ENCODE data around the gene GSTA3. TPM values are rescaled to one million over a fixed set of nuclear protein-coding genes. Genes with fewer than 3 reads are reported as not detected.

GSTA3 gene
- total and polyA plus RNA-seq, 2 donors (not counting 3 experiments of a cell fraction or from before 2014, with no cell fraction given), result not detected

DNA sequence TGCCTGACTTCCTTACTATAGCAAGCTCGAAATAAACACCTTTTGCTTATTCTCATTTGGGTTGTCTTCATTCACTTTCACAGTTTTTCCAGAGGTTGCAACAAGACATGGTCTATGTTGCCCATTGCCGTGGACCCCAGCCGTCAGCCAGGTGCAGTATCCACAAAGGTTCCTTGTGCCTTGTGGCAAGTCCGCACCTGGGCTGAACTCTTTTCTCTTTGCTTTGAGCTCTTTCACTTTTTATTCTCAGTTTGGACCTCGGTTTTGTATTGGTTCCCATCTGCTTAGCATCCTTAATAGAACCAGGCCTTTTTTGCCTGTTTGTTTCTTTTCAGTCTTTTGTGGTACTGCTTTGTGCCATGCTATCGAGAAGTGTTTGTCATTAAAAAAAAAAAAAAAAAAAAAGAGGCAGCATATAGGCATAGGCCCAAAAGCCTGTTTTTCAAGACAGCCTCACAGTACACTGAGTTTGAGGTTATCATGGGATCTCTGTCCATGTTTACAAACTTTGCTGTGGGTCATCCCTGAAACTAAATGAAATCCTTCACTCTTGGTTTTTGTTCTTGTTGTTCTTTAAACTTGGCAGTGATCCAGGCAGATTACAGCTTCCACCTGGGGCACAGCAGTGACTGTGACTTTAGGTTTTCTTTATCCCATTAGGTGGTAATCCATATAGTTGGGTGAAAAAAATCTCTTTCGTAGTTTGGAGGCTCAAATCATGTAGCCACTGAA, 33.3 kb downstream of the GSTA3 start:
- Histone ChIP-seq H2AFZ (ENCODE audit: low read depth, low read length) (no peak overlapping the region), H4K20me1 (replicated peaks; ENCODE audit: control insufficient read depth, extremely low read depth, insufficient read depth, low read length) (no peaks in the 10 kb centered on the region), H3K36me3 (ENCODE audit: control insufficient read depth in 2 of 2, extremely low read depth in 1 of 2, insufficient read depth in 2 of 2, low read length in 2 of 2) (no peaks in the 10 kb centered on the region), H3K9me1 (replicated peaks; ENCODE audit: control insufficient read depth, extremely low read depth, insufficient read depth, low read length) (no peaks in the 10 kb centered on the region), H3K9me3 (replicated peaks; ENCODE audit: control insufficient read depth, insufficient read depth, low read length) (no peaks in the 10 kb centered on the region), H3K4me2 (ENCODE audit: insufficient read depth, low read length) (no peak overlapping the region), H3K4me3 (replicated peaks in 1 of 3; ENCODE audit: insufficient read depth in 1 of 3, low read depth in 1 of 3, low read length in 3 of 3) (no peak overlapping the region), H3K27me3 (ENCODE audit: control insufficient read depth in 2 of 2, insufficient read depth in 2 of 2, low read length in 2 of 2) (peaks cover 0 to 3% of the 10 kb centered on the region in 2 experiments), H3K79me2 (ENCODE audit: control insufficient read depth, insufficient read depth, low read length) (no peaks in the 10 kb centered on the region), H3K27ac (ENCODE audit: insufficient read depth, low read depth, low read length) (no peak overlapping the region), H3K9ac (replicated peaks; ENCODE audit: extremely low read depth, insufficient read depth, low read length) (no peak overlapping the region), H3K4me1 (ENCODE audit: control insufficient read depth, extremely low read depth, insufficient read depth, low read length) (no peaks in the 10 kb centered on the region)
- dilution Hi-C loops (cut with MboI; ENCODE audit: extremely low pct_ligation_motif_present, low sequenced_read_pairs) (no loop called here), intact Hi-C loops (cut with micrococcal nuclease) (no loop called here)
- TF ChIP-seq EZH2 (IDR thresholded peaks at IDR 0.05; ENCODE audit: borderline replicate concordance, low read depth, low read length, severe bottlenecking), result no peak
- TF ChIP-seq, protein P1, sequence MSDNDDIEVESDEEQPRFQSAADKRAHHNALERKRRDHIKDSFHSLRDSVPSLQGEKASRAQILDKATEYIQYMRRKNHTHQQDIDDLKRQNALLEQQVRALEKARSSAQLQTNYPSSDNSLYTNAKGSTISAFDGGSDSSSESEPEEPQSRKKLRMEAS (IDR thresholded peaks at IDR 0.05; ENCODE audit: insufficient read depth, insufficient read length), result no peak
- ChIA-PET CTCF (interaction anchor here (1.2 kb wide), 2 partner anchors 10 to 11 kb away, joined by 3 read pairs; no protein-coding TSS in a partner anchor), POLR2A (no interaction called here)
- no peak for DNase-seq (ENCODE audit: low read depth, low spot score)
- BruUV-seq (replicated peaks), result no TSS peak
- no peak for FAIRE-seq

DNA sequence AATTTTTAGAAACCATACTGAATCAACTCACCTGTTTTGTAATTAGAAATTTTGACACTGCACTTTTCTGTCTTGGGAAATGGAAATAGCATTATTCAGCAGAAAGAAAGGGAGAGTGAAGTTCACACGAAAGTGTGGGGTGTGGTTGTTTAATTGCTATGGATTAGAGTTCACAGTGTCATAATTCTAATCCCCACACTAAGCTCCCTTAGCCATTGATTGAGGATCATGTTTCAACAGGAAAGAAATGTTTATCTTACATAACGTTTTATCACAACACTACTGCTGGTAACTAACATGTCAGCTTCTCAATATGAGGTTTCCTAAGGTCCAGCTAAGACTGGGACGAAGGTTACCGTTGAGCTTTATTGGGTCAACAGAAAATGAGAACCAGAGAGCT, 37.5 kb downstream of the GSTA3 start:
- DNase-seq (ENCODE audit: low read depth, low spot score) (no peak), FAIRE-seq (no peak)
- Histone ChIP-seq H3K79me2 (ENCODE audit: control insufficient read depth, insufficient read depth, low read length) (no peaks in the 10 kb centered on the region), H2AFZ (ENCODE audit: low read depth, low read length) (no peak overlapping the region), H3K9me3 (replicated peaks; ENCODE audit: control insufficient read depth, insufficient read depth, low read length) (no peaks in the 10 kb centered on the region), H4K20me1 (replicated peaks; ENCODE audit: control insufficient read depth, extremely low read depth, insufficient read depth, low read length) (no peaks in the 10 kb centered on the region), H3K4me3 (replicated peaks in 1 of 3; ENCODE audit: insufficient read depth in 1 of 3, low read depth in 1 of 3, low read length in 3 of 3) (no peak overlapping the region), H3K9ac (replicated peaks; ENCODE audit: extremely low read depth, insufficient read depth, low read length) (no peak overlapping the region), H3K36me3 (ENCODE audit: control insufficient read depth in 2 of 2, extremely low read depth in 1 of 2, insufficient read depth in 2 of 2, low read length in 2 of 2) (no peaks in the 10 kb centered on the region), H3K9me1 (replicated peaks; ENCODE audit: control insufficient read depth, extremely low read depth, insufficient read depth, low read length) (no peaks in the 10 kb centered on the region), H3K27me3 (ENCODE audit: control insufficient read depth in 2 of 2, insufficient read depth in 2 of 2, low read length in 2 of 2) (peaks cover 0 to 2% of the 10 kb centered on the region in 2 experiments), H3K4me1 (ENCODE audit: control insufficient read depth, extremely low read depth, insufficient read depth, low read length) (no peaks in the 10 kb centered on the region), H3K4me2 (ENCODE audit: insufficient read depth, low read length) (no peak overlapping the region), H3K27ac (ENCODE audit: insufficient read depth, low read depth, low read length) (no peak overlapping the region)
- dilution Hi-C loops (cut with MboI; ENCODE audit: extremely low pct_ligation_motif_present, low sequenced_read_pairs) (no loop called here), intact Hi-C loops (cut with micrococcal nuclease) (no loop called here)
- no peak for TF ChIP-seq EZH2 (IDR thresholded peaks at IDR 0.05; ENCODE audit: borderline replicate concordance, low read depth, low read length, severe bottlenecking)
- no peak for TF ChIP-seq GATA2 (IDR thresholded peaks at IDR 0.05; ENCODE audit: insufficient read depth, insufficient read length, low read depth, low read length)
- no peak for TF ChIP-seq FOS (IDR thresholded peaks at IDR 0.05; ENCODE audit: borderline replicate concordance, insufficient read depth, low read length)
- TF ChIP-seq, protein P2, sequence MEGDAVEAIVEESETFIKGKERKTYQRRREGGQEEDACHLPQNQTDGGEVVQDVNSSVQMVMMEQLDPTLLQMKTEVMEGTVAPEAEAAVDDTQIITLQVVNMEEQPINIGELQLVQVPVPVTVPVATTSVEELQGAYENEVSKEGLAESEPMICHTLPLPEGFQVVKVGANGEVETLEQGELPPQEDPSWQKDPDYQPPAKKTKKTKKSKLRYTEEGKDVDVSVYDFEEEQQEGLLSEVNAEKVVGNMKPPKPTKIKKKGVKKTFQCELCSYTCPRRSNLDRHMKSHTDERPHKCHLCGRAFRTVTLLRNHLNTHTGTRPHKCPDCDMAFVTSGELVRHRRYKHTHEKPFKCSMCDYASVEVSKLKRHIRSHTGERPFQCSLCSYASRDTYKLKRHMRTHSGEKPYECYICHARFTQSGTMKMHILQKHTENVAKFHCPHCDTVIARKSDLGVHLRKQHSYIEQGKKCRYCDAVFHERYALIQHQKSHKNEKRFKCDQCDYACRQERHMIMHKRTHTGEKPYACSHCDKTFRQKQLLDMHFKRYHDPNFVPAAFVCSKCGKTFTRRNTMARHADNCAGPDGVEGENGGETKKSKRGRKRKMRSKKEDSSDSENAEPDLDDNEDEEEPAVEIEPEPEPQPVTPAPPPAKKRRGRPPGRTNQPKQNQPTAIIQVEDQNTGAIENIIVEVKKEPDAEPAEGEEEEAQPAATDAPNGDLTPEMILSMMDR (IDR thresholded peaks at IDR 0.05; ENCODE audit: extremely low read depth in 1 of 2, insufficient read depth in 1 of 2, low read depth in 1 of 2, low read length in 2 of 2), result no peak
- no peak for TF ChIP-seq POLR2A (IDR thresholded peaks at IDR 0.05; ENCODE audit: low read depth, low read length)
- no peak for TF ChIP-seq MYC (IDR thresholded peaks at IDR 0.05; ENCODE audit: low read depth, low read length)
- TF ChIP-seq JUN (IDR thresholded peaks at IDR 0.05; ENCODE audit: borderline replicate concordance, insufficient read depth, insufficient read length, low read depth), result no peak
- TF ChIP-seq, protein P1 (IDR thresholded peaks at IDR 0.05; ENCODE audit: insufficient read depth, insufficient read length), result no peak
- no peak for TF ChIP-seq POLR2AphosphoS5 (IDR thresholded peaks at IDR 0.05; ENCODE audit: insufficient read depth, low read depth, low read length)
- CTCF ChIA-PET, result interaction anchor here (1.0 to 1.7 kb wide), 2 partner anchors 10 to 124 kb away, joined by 3 to 8 read pairs; no protein-coding TSS in a partner anchor
- POLR2A ChIA-PET, result no interaction called here
- BruUV-seq (replicated peaks), result no TSS peak
